ENCODE measurements around the gene ONECUT1.

GRCh38 chr15:52737720-52738119 is 52.4 kb downstream of the ONECUT1 start:
- no peak for TF ChIP-seq CTCF (IDR thresholded peaks at IDR 0.05)
- TF ChIP-seq POLR2A (IDR thresholded peaks at IDR 0.05) = no peak
